BLaER1 treated with 17β-estradiol and CSF1 and Interleukin-3, amounts not matched to agents 10 nM and 100 nM (cell line): Measurements from ENCODE around the gene SIRPB1.

Experiments
- H3K27ac ChIP-seq, 11 experiments: shearing (Covaris generic); formaldehyde crosslinking; 2 replicates each; pipeline ENCODE4 v1.8.1; 2022
- H3K27me3 ChIP-seq, 11 experiments: shearing (Covaris generic); formaldehyde crosslinking; 2 replicates each; pipeline ENCODE4 v1.8.1; 2022
- H3K36me3 ChIP-seq, 11 experiments: shearing (Covaris generic); formaldehyde crosslinking; 2 replicates each; pipeline ENCODE4 v1.8.1; 2022
- H3K4me1 ChIP-seq, 10 experiments: shearing (Covaris generic); formaldehyde crosslinking; 2 replicates each; pipeline ENCODE4 v1.8.1; 2022
- H3K4me2 ChIP-seq, 11 experiments: shearing (Covaris generic); formaldehyde crosslinking; 2 replicates each; pipeline ENCODE4 v1.8.1; 2022
- H3K4me3 ChIP-seq, 10 experiments: shearing (Covaris generic); formaldehyde crosslinking; 2 replicates each; pipeline ENCODE4 v1.8.1; 2022
- H3K9ac ChIP-seq, 11 experiments: shearing (Covaris generic); formaldehyde crosslinking; 2 replicates each; pipeline ENCODE4 v1.8.1; 2022
- H3K9me3 ChIP-seq, 11 experiments: shearing (Covaris generic); formaldehyde crosslinking; replicated peaks in 1 of 11; 2 replicates each; pipeline ENCODE4 v1.8.1; 2022
- H4K20me1 ChIP-seq, 11 experiments: shearing (Covaris generic); formaldehyde crosslinking; 2 replicates each; pipeline ENCODE4 v1.8.1; 2022
- Cebpa-rat ChIP-seq, 11 experiments: shearing (Covaris generic); IDR thresholded peaks; 2 replicates each; pipeline ENCODE4 v1.8.1; 2022

Gene SIRPB1

DNA sequence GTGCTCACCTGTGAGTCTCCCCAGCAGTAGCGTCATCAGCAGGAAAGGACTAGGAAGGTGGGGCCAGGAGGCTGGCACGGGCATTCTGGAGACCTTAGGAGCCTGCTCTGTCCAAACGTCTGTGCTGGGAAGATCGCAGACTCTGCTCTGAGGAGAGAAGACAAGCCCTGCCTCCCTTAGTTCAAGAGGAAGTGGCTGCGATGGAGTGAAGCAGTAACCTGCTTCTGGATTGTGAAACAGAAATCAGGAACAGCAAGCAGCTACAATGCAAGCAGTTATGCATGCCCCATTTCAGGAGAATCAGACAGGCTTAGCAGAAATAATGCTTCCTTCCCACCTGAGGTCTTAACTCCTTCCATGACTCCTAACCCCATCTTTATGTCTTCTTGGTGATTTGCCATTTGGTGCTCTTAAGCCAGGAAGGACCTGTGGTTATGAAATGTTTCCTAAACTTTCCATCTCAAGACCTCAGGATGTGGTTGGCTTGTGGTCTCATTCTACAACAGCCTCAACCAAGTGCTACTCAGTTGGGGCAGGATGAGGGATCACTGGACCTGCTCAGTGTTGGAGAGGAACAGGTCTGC, at the start of gene SIRPB1:
TSS of gene SIRPB1 (minus strand) at position 149 of the 584 bp plus-strand sequence. CDS start at position 84, 65 bp downstream.
- no peaks in the 10 kb centered on the region for H4K20me1 ChIP-seq
- peak within 1 kb of the TSS in 9 of 11 experiments; percentile 28 to 73 (median 66); a peak in 14 of 22 replicates for H3K9ac ChIP-seq
- peaks cover 18 to 83% (median 50%) of the 10 kb centered on the region in 10 experiments for H3K4me1 ChIP-seq
- peak in 10 of 11 experiments; percentile 41 to 88 (median 85); a peak in 17 of 22 replicates for TF ChIP-seq Cebpa-rat (IDR thresholded peaks at IDR 0.05)
- H3K36me3 ChIP-seq: peaks cover 0 to 8% (median 0%) of the 10 kb centered on the region in 11 experiments; a peak in 2 of 22 replicates
- no peaks in the 10 kb centered on the region for H3K27me3 ChIP-seq
- H3K9me3 ChIP-seq: peaks cover 8 to 26% (median 13%) of the 10 kb centered on the region in 11 experiments; a peak in 20 of 22 replicates
- peak within 1 kb of the TSS in 10 of 11 experiments; percentile 42 to 84 (median 72); a peak in 19 of 22 replicates for H3K27ac ChIP-seq
- peak within 1 kb of the TSS; percentile 71 to 96 (median 85) for H3K4me2 ChIP-seq
- peak within 1 kb of the TSS in 7 of 10 experiments; percentile 7 to 61 (median 44); a peak in 9 of 20 replicates for H3K4me3 ChIP-seq

DNA sequence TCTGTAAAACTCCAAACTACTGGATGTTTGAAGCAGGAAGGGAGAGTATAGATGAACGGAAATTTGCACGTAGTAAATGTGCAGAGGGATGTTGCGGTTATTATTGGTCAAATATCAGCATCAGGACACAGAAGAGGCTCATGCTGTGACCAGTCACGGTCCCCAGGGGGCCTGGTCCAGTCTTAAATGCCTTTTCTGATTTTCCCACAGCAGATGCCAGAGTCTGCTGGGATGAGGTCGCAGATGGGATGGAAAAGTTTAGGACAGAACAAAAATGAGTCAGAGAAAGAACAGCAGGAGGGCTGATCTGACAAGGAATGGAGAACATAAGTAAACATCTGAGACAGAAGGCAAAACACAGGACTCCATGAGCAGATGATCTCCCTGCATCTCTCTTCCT, 49.5 kb upstream of the SIRPB1 start:
- peaks cover 13 to 17% (median 15%) of the 10 kb centered on the region in 10 experiments for H3K4me1 ChIP-seq
- H3K36me3 ChIP-seq: no peaks in the 10 kb centered on the region
- no peak overlapping the region for H3K9ac ChIP-seq
- peaks cover 5 to 21% (median 18%) of the 10 kb centered on the region in 11 experiments; a peak in 18 of 22 replicates for H3K9me3 ChIP-seq
- TF ChIP-seq Cebpa-rat (IDR thresholded peaks at IDR 0.05): no peak
- no peak overlapping the region for H3K4me3 ChIP-seq
- H4K20me1 ChIP-seq: no peaks in the 10 kb centered on the region
- no peak overlapping the region for H3K4me2 ChIP-seq
- no peaks in the 10 kb centered on the region for H3K27me3 ChIP-seq
- no peak overlapping the region for H3K27ac ChIP-seq

DNA sequence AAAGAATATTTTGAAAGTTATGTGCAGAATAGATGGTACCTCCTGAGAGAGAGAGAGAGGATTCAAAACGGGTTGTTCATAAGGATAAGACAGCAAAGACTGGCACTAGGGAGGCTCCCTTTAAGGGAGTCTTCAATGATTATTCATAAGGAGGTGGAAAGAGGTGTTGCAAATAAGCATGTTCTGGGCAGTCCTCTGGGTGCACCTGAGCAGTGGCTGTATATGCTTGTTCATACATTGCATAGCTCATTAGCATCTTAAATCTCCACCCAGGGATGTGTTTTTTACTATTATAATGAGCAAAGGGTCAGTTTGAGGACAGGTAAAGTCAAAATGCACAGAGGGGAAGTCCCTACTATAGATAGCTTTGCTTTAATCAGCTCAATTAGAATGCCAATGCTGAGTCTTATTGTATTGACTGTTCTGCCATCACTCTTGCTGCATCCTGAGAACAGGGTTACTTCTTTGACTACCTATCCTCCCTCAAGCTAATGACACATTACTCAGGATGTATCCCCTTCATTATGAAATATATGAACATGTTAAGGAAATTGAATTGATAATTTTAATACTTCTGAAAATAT, 47.8 kb upstream of the SIRPB1 start:
- H3K9ac ChIP-seq: no peak overlapping the region
- H3K27me3 ChIP-seq: no peaks in the 10 kb centered on the region
- H3K36me3 ChIP-seq: no peaks in the 10 kb centered on the region
- peaks cover 5 to 21% (median 18%) of the 10 kb centered on the region in 11 experiments; a peak in 18 of 22 replicates for H3K9me3 ChIP-seq
- no peak for TF ChIP-seq Cebpa-rat (IDR thresholded peaks at IDR 0.05)
- peaks cover 17 to 25% (median 21%) of the 10 kb centered on the region in 10 experiments for H3K4me1 ChIP-seq
- no peaks in the 10 kb centered on the region for H4K20me1 ChIP-seq
- H3K4me2 ChIP-seq: no peak overlapping the region
- H3K4me3 ChIP-seq: no peak overlapping the region
- H3K27ac ChIP-seq: no peak overlapping the region

DNA sequence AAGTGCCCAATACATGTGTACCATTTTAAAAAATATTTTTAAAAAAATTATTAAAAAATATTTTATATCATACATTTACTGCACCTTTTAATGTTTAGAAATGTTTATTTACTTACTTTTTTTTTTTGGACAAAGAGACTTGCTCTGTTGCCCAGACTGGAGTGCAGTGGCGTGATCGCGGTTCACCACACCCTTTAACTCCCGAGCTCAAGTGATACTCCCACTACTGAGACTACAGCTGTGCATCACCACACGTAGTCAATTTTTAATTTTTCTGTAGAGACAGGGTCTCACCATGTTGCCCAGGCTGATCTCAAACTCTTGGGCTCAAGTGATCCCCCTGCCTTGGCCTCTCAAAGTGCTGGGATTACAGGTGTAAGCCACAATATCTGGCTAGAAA, 47.0 kb upstream of the SIRPB1 start:
- TF ChIP-seq Cebpa-rat (IDR thresholded peaks at IDR 0.05): no peak

DNA sequence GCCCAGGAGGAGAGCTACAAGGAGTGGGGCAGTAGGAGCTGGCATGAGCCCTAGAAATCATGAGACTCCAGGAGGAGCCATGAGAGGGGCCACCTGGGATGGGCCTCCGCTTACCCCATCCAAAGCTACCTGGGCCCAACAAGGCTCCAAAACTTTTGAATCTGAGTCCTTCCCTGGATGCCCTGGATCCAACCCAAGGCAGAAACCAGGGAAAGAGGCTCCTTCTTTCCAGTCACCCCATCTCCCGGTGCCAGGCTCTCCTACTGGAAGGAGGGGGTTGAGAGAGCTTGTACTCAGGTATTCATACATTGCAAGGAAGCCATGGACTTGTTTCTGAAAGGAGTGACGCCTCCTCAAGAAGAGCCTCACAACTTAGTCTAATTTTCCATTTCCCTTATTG, 45.5 kb upstream of the SIRPB1 start:
- Histone ChIP-seq H3K27me3 (no peaks in the 10 kb centered on the region), H3K4me2 (peak overlapping the region; percentile 56 to 93 (median 81)), H3K36me3 (no peaks in the 10 kb centered on the region), H3K27ac (peak overlapping the region in 4 of 11 experiments; percentile 19 to 50 (median 24); a peak in 4 of 22 replicates), H3K9ac (no peak overlapping the region), H3K9me3 (peaks cover 0 to 5% (median under 1%) of the 10 kb centered on the region in 11 experiments; a peak in 6 of 22 replicates), H4K20me1 (no peaks in the 10 kb centered on the region), H3K4me1 (peaks cover 17 to 36% (median 27%) of the 10 kb centered on the region in 10 experiments), H3K4me3 (no peak overlapping the region)
- TF ChIP-seq Cebpa-rat (IDR thresholded peaks at IDR 0.05): no peak

More for the DNA sequence above, 47.0 kb upstream of the SIRPB1 start:
- Histone ChIP-seq H4K20me1 (no peaks in the 10 kb centered on the region), H3K9ac (no peak overlapping the region), H3K27ac (no peak overlapping the region), H3K36me3 (no peaks in the 10 kb centered on the region), H3K4me3 (no peak overlapping the region), H3K4me1 (peaks cover 17 to 30% (median 22%) of the 10 kb centered on the region in 10 experiments), H3K9me3 (peaks cover 5 to 19% (median 15%) of the 10 kb centered on the region in 11 experiments; a peak in 18 of 22 replicates), H3K4me2 (no peak overlapping the region), H3K27me3 (no peaks in the 10 kb centered on the region)

DNA sequence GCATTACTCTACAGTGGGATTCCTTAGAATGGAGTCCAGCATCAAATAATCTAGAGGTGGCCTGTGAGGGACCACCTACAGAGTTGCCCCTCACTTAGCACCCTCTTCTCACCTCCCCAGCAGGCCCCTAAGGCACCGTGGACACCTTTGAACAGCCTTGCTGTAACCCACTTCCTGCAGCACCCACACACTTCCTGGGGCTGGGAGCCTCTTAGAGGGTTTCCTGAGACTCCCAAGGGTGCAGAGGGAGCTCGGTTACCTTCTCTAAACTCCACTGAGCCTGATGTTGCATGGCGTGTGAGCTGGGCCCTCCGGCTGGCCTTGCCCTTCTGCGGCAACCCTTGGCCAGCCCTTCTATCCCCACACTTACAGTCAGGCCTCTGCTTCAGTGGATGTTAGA, 45.1 kb upstream of the SIRPB1 start:
- H3K9me3 ChIP-seq: peaks cover 0 to under 1% (median 0%) of the 10 kb centered on the region in 11 experiments; a peak in 3 of 22 replicates
- no peak for TF ChIP-seq Cebpa-rat (IDR thresholded peaks at IDR 0.05)

DNA sequence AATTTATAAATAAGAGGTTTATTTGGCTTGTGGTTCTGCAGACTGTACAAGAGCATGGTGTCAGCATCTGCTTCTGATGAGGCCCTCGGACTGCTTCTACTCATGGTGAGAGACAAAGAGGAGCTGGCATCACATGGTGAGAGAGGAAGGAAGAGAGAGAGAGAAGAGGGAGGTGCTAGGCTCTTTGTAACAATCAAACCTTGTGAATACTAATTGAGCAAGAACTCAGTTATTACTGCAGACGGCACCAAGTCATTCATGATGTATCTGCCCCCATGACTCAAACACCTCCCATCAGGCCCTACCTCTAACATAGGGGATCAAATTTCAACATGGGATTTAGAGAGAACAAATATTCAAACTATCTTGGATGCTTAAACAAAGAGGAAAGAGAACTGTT, 44.1 kb upstream of the SIRPB1 start:
- Histone ChIP-seq H3K9ac (no peak overlapping the region), H3K4me2 (peak overlapping the region; percentile 25 to 93 (median 81); a peak in 19 of 22 replicates), H4K20me1 (no peaks in the 10 kb centered on the region), H3K27me3 (no peaks in the 10 kb centered on the region), H3K27ac (0 out of 22 replicates have a peak overlapping the region, but pooled peaks of 1 of the 11 experiments have one; percentile 22), H3K9me3 (no peaks in the 10 kb centered on the region), H3K4me3 (no peak overlapping the region), H3K36me3 (no peaks in the 10 kb centered on the region), H3K4me1 (peaks cover 17 to 36% (median 27%) of the 10 kb centered on the region in 10 experiments)
- TF ChIP-seq Cebpa-rat (IDR thresholded peaks at IDR 0.05): no peak

More for the DNA sequence above, 45.1 kb upstream of the SIRPB1 start:
- Histone ChIP-seq H3K4me3 (no peak overlapping the region), H3K27ac (peak overlapping the region in 4 of 11 experiments; percentile 22 to 51 (median 38); a peak in 4 of 22 replicates), H4K20me1 (no peaks in the 10 kb centered on the region), H3K4me2 (peak overlapping the region; percentile 56 to 93 (median 81)), H3K4me1 (peaks cover 17 to 36% (median 27%) of the 10 kb centered on the region in 10 experiments), H3K9ac (no peak overlapping the region), H3K36me3 (no peaks in the 10 kb centered on the region), H3K27me3 (no peaks in the 10 kb centered on the region)

DNA sequence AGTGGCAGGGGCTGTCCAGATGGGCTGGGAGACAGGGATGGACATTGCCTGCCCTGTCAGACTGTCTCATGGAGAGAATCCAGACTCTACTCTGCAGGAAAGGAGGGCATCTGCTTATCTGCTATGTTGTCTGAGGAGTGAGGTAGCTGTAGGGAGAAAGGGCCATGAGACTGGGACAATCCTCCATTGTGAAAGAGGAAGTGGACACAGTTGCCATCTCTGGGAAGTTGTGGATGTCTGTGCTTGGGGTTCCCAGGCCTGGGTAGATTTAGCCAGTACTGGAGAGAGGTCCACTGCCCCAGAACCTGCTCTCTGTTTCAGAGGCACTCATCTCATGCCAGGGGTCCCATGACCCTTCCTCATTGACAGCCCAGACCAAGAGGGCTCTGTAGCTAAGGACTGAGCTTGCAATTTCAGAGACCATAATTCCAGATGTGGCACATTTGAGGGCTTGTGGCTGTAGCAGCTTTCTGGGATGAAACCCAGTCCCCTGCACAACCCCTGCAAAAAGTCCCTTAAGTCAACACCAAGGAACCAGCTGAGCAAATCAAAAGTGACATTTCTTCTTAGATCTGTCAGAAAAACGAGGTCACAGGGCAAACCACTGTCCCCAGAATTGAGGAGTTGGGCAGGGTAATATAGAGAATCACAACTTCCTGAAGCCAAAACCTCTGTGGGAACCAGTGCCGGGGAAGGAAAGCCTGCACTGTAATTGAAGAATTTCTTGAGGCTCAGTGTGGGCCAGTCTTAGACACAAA, 41.9 kb upstream of the SIRPB1 start:
- Histone ChIP-seq H3K4me1 (peaks cover 20 to 36% (median 31%) of the 10 kb centered on the region in 10 experiments), H3K4me3 (no peak overlapping the region), H3K4me2 (peak overlapping the region in 4 of 11 experiments; percentile 12 to 63 (median 42); a peak in 7 of 22 replicates), H3K27ac (no peak overlapping the region), H3K36me3 (no peaks in the 10 kb centered on the region), H3K9me3 (no peaks in the 10 kb centered on the region), H4K20me1 (no peaks in the 10 kb centered on the region), H3K27me3 (no peaks in the 10 kb centered on the region), H3K9ac (no peak overlapping the region)
- no peak for TF ChIP-seq Cebpa-rat (IDR thresholded peaks at IDR 0.05)
